ENCODE results near the gene GRIK3.

- no peak for TF ChIP-seq POLR2A (IDR thresholded peaks at IDR 0.05; ENCODE audit: low read depth, low read length)
- no peak for TF ChIP-seq POLR2AphosphoS5 (IDR thresholded peaks at IDR 0.05; ENCODE audit: low read depth, low read length)
Measured at GRCh38 chr1:36816348-36816747, 218.0 kb downstream of the GRIK3 start.

Measured in GM12892 (cell line).